ENCODE measurements around the gene NDOR1. TPM values are rescaled to one million over a fixed set of nuclear protein-coding genes. Genes with fewer than 3 reads are reported as not detected.
"Not testable (repeated sequence)": the region's sequence is repeated elsewhere in the genome, so short reads cannot be mapped to it uniquely, and the experiment has no call there.

NDOR1 gene
- total RNA-seq, 1 experiment from 2014 or later = 4.9 TPM

- DNase-seq (ENCODE audit: low spot score) = no peak
Measured at GRCh38 chr9:137231372-137232039, 26.0 kb downstream of the NDOR1 start.

GRCh38 chr9:137232101-137232500, 26.6 kb downstream of the NDOR1 start:
- DNase-seq (ENCODE audit: low spot score) = no peak

- no peak for DNase-seq (ENCODE audit: low spot score)
Measured at GRCh38 chr9:137232510-137232909, 27.0 kb downstream of the NDOR1 start.

- no peak for DNase-seq (ENCODE audit: low spot score)
Measured at GRCh38 chr9:137233143-137233980, 27.9 kb downstream of the NDOR1 start.

GRCh38 chr9:137234055-137234697, 28.7 kb downstream of the NDOR1 start:
- DNase-seq (ENCODE audit: low spot score) = no peak

- no peak for DNase-seq (ENCODE audit: low spot score)
Measured at GRCh38 chr9:137234758-137235423, 29.4 kb downstream of the NDOR1 start.

GRCh38 chr9:137235424-137236237, 30.1 kb downstream of the NDOR1 start:
- no peak for DNase-seq (ENCODE audit: low spot score)

GRCh38 chr9:137236238-137236935, 30.9 kb downstream of the NDOR1 start:
- peak; percentile 74 for DNase-seq (ENCODE audit: low spot score)

GRCh38 chr9:137236936-137237421, 31.5 kb downstream of the NDOR1 start:
- DNase-seq (ENCODE audit: low spot score) = no peak

GRCh38 chr9:137237759-137238726, 32.5 kb downstream of the NDOR1 start:
- no peak for DNase-seq (ENCODE audit: low spot score)

- DNase-seq (ENCODE audit: low spot score) = not testable (repeated sequence)
Measured at GRCh38 chr9:137239541-137240200, 34.2 kb downstream of the NDOR1 start.

- peak; percentile 52 for DNase-seq (ENCODE audit: low spot score)
Measured at GRCh38 chr9:137240318-137240840, 34.9 kb downstream of the NDOR1 start.

GRCh38 chr9:137240841-137241489, 35.5 kb downstream of the NDOR1 start, which contains the start of gene TUBB4B:
Gene TUBB4B, plus strand, starts transcription at chr9:137241287. Its CDS starts 74 bp downstream, at chr9:137241361.
- DNase-seq (ENCODE audit: low spot score) = peak; percentile 100

- DNase-seq (ENCODE audit: low spot score) = no peak
Measured at GRCh38 chr9:137241490-137242268, 36.2 kb downstream of the NDOR1 start.

GRCh38 chr9:137242269-137243203, 37.0 kb downstream of the NDOR1 start:
- no peak for DNase-seq (ENCODE audit: low spot score)

GRCh38 chr9:137243266-137243625, 37.7 kb downstream of the NDOR1 start:
- DNase-seq (ENCODE audit: low spot score) = not testable (repeated sequence)
